HepG2 (cell line): ENCODE results near the gene DCTN2. TPM values are rescaled to one million over a fixed set of nuclear protein-coding genes. Genes with fewer than 3 reads are reported as not detected.

Source experiments
- ATAC-seq: fragments of 200-7000 bp; cut with Tn5 transposase; 3 replicates; pipeline ENCODE4 v1.9.1; 2020; ENCODE audit warnings: mild to moderate bottlenecking, moderate library complexity
- BruUV-seq: library from RNA; stranded (reverse); fragments of 400-500 nt; replicated peaks from 2 replicates; lab custom pipeline; 2021; lab: Mats Ljungman, UMichigan
- CTCF ChIA-PET: fragments of 300-600 bp; formaldehyde crosslinking; extraction: SDS; loops from one replicate; lab custom pipeline; 2021; ENCODE audit warnings: low total read pairs, inconsistent platforms, low intra/inter-chr PET ratio; lab: Yijun Ruan, JAX
- POLR2A ChIA-PET: fragments of 350-600 bp; sonication (Branson Sonifier 250); formaldehyde crosslinking; loops from one replicate; lab custom pipeline; 2020; ENCODE audit warnings: antibody characterized with exemption, inconsistent platforms; lab: Yijun Ruan, JAX
- DNase-seq: peaks from one replicate; pipeline ENCODE4 v3.0.0-alpha.2; 2015; ENCODE audit warnings: low spot score
- FAIRE-seq: peaks from 3 replicates; lab custom pipeline; 2011; peaks lifted over from hg19 to GRCh38; lab: Jason Lieb, UNC
- H2AFZ ChIP-seq: one replicate; pipeline ENCODE4 v1.6.1; 2011; ENCODE audit warnings: low read length, inconsistent platforms
- H3K27ac ChIP-seq: fragments of 300-600 bp; 3 replicates; pipeline ENCODE4 v1.8.0; 2011; ENCODE audit warnings: mixed run types, mild to moderate bottlenecking, mixed read lengths, low read length, inconsistent platforms; ENCODE audit not compliant: insufficient read depth; ENCODE audit errors: extremely low read length
- H3K27me3 ChIP-seq, 2 experiments: fragments of 200-600 bp in 1 of 2; 2 replicates in 1 of 2; 3 replicates in 1 of 2; pipeline versions ENCODE4 v1.6.0 to v1.8.0; 2011; ENCODE audit warnings: low read length in 2 of 2, mild to moderate bottlenecking in 2 of 2, moderate library complexity in 2 of 2, inconsistent platforms in 1 of 2; ENCODE audit not compliant: insufficient read depth in 2 of 2, control insufficient read depth in 1 of 2
- H3K36me3 ChIP-seq, 2 experiments: fragments of 200-600 bp in 1 of 2; replicated peaks in 1 of 2; 2 replicates in 1 of 2; 3 replicates in 1 of 2; pipeline versions ENCODE4 v1.5.1 to v1.8.0; 2011; ENCODE audit warnings: low read length in 2 of 2, inconsistent platforms in 1 of 2; ENCODE audit not compliant: insufficient read depth in 2 of 2, control insufficient read depth in 1 of 2
- H3K4me1 ChIP-seq: 2 replicates; pipeline ENCODE4 v1.5.1; 2012; ENCODE audit warnings: low read length, inconsistent platforms; ENCODE audit not compliant: insufficient read depth
- H3K4me2 ChIP-seq: 2 replicates; pipeline ENCODE4 v1.6.0; 2011; ENCODE audit warnings: low read depth, low read length, inconsistent platforms
- H3K4me3 ChIP-seq, 3 experiments: fragments of 200-600 bp in 1 of 3; sonication (generic), shearing (Covaris generic) in 1 of 3; replicated peaks in 1 of 3; 2 replicates each; pipeline ENCODE4 v1.5.1; 2011 to 2016; ENCODE audit warnings: low read length in 3 of 3, inconsistent platforms in 2 of 3, low read depth in 2 of 3, mild to moderate bottlenecking in 2 of 3, control low read depth in 1 of 3, mixed read lengths in 1 of 3; ENCODE audit not compliant: insufficient read depth in 1 of 3
- H3K79me2 ChIP-seq: one replicate; pipeline ENCODE4 v1.6.1; 2011; ENCODE audit warnings: low read length, inconsistent platforms; ENCODE audit not compliant: insufficient read depth
- H3K9ac ChIP-seq: 2 replicates; pipeline ENCODE4 v1.6.0; 2011; ENCODE audit warnings: mild to moderate bottlenecking, low read depth, low read length, inconsistent platforms; ENCODE audit not compliant: insufficient read depth
- H3K9me3 ChIP-seq: 2 replicates; pipeline ENCODE4 v1.5.1; 2012; ENCODE audit warnings: mild to moderate bottlenecking, low read length
- H4K20me1 ChIP-seq: 2 replicates; pipeline ENCODE4 v1.6.0; 2011; ENCODE audit warnings: inconsistent platforms, mild to moderate bottlenecking, low read length, moderate library complexity; ENCODE audit not compliant: insufficient read depth
- EP300 ChIP-seq, 3 experiments: sonication (generic) in 1 of 3; formaldehyde crosslinking in 1 of 3; IDR thresholded peaks; 2 replicates each; pipeline versions ENCODE4 v1.5.1 to v1.6.1; 2011 to 2020; ENCODE audit warnings: low read depth in 2 of 3, low read length in 2 of 3, borderline replicate concordance in 1 of 3, improper control_type of control experiment in 1 of 3, mild to moderate bottlenecking in 1 of 3, missing genetic modification reagents in 1 of 3, moderate library complexity in 1 of 3
- FOXA3 ChIP-seq: IDR thresholded peaks from 2 replicates; pipeline ENCODE4 v1.6.1; 2016; ENCODE audit warnings: missing genetic modification reagents, missing compliant biosample characterization
- GRHL1 ChIP-seq: sonication (generic); formaldehyde crosslinking; conservative IDR thresholded peaks from 2 replicates; pipeline ENCODE4 v1.8.0; 2022; ENCODE audit warnings: missing genetic modification reagents
- IKZF1 ChIP-seq: fragments of 450-650 bp; IDR thresholded peaks from 2 replicates; pipeline ENCODE4 v1.7.1; 2016
- JARID2 ChIP-seq: sonication (generic); formaldehyde crosslinking; IDR thresholded peaks from 2 replicates; pipeline ENCODE4 v1.8.1; 2023; ENCODE audit warnings: missing genetic modification reagents, inconsistent platforms; ENCODE audit not compliant: insufficient replicate concordance
- KDM3A ChIP-seq: IDR thresholded peaks from 2 replicates; pipeline ENCODE4 v1.6.1; 2018; ENCODE audit warnings: low read depth, missing compliant biosample characterization
- LRRFIP1 ChIP-seq: sonication (generic); formaldehyde crosslinking; conservative IDR thresholded peaks from 2 replicates; pipeline ENCODE4 v1.4.0; 2020; ENCODE audit warnings: missing genetic modification reagents
- NFE2 ChIP-seq: sonication (generic); formaldehyde crosslinking; IDR thresholded peaks from 2 replicates; pipeline ENCODE4 v1.4.0; 2020; ENCODE audit warnings: missing genetic modification reagents
- NFIB ChIP-seq: sonication (generic); formaldehyde crosslinking; IDR thresholded peaks from 2 replicates; pipeline ENCODE4 v1.9.0; 2021; ENCODE audit warnings: missing genetic modification reagents, mild to moderate bottlenecking, borderline replicate concordance
- PAXIP1 ChIP-seq: sonication (generic); formaldehyde crosslinking; conservative IDR thresholded peaks from 2 replicates; pipeline ENCODE4 v1.4.0; 2020; ENCODE audit warnings: mild to moderate bottlenecking, missing genetic modification reagents, moderate library complexity
- POLR2G ChIP-seq: fragments of 200-400 bp; formaldehyde crosslinking; IDR thresholded peaks from 2 replicates; pipeline ENCODE4 v1.6.1; 2018; ENCODE audit warnings: mild to moderate bottlenecking, low read depth, low read length, moderate library complexity
- SMAD9 ChIP-seq: sonication (generic); formaldehyde crosslinking; IDR thresholded peaks from 2 replicates; pipeline ENCODE4 v1.5.1; 2020; ENCODE audit warnings: mild to moderate bottlenecking, missing genetic modification reagents
- ZNF3 ChIP-seq: IDR thresholded peaks from 2 replicates; pipeline ENCODE4 v1.7.0; 2017; ENCODE audit warnings: inconsistent platforms
- ZNF350 ChIP-seq: sonication (generic); formaldehyde crosslinking; IDR thresholded peaks from 2 replicates; pipeline ENCODE4 v1.4.0; 2020; ENCODE audit warnings: mild to moderate bottlenecking, low read depth, missing genetic modification reagents, borderline replicate concordance
- ZSCAN29 ChIP-seq: sonication (generic); formaldehyde crosslinking; conservative IDR thresholded peaks from 2 replicates; pipeline ENCODE4 v1.4.0; 2020; ENCODE audit warnings: mild to moderate bottlenecking, missing genetic modification reagents
- WGBS: methylation state at CpG from one replicate; pipeline ENCODE4 v1.1.6; 2017; ENCODE audit warnings: low lambda C conversion rate; 5-methylcytosine and 5-hydroxymethylcytosine counted together
- in situ Hi-C: cut with HindIII; loops from 2 replicates; pipeline ENCODE4 v1.10.0; 2017; ENCODE audit warnings: low pct_unique_long_range_greater_than_20kb; ENCODE audit not compliant: extremely low pct_ligation_motif_present
- intact Hi-C: fragments of 100-400 bp; cut with micrococcal nuclease; formaldehyde crosslinking; loops from one replicate; pipeline ENCODE4 v1.10.0; 2022; ENCODE audit not compliant: unreplicated experiment
- polyA plus RNA-seq, 8 experiments: library from polyadenylated mRNA; depleted of rRNA in 3 of 8; stranded (reverse) in 7 of 8; unstranded in 1 of 8; fragments of >200 nt; fragmentation: Illumina TruSeq in 4 of 8; extraction: Trizol in 4 of 8; gene quantifications; 2 replicates each; pipeline versions ENCODE4 v1.2.1 to v1.2.3, GENCODE V29; 2011 to 2016; ENCODE audit warnings: low read depth in 4 of 8, missing spikeins in 1 of 8, mixed read lengths in 1 of 8; ENCODE audit not compliant: insufficient read depth in 1 of 8
- total RNA-seq, 5 experiments: library from RNA; depleted of rRNA; stranded (reverse); fragments of >200 nt; fragmentation: Illumina TruSeq; extraction: Trizol; gene quantifications; 2 replicates each; pipeline ENCODE4 v1.2.3, GENCODE V29; 2016; ENCODE audit warnings: low read depth in 1 of 5

DCTN2 gene
- total and polyA plus RNA-seq, 2 of the 13 experiments (the other 11 are each of a cell fraction or from before 2014, with no cell fraction given): 72.0 to 77.4 TPM

DNA sequence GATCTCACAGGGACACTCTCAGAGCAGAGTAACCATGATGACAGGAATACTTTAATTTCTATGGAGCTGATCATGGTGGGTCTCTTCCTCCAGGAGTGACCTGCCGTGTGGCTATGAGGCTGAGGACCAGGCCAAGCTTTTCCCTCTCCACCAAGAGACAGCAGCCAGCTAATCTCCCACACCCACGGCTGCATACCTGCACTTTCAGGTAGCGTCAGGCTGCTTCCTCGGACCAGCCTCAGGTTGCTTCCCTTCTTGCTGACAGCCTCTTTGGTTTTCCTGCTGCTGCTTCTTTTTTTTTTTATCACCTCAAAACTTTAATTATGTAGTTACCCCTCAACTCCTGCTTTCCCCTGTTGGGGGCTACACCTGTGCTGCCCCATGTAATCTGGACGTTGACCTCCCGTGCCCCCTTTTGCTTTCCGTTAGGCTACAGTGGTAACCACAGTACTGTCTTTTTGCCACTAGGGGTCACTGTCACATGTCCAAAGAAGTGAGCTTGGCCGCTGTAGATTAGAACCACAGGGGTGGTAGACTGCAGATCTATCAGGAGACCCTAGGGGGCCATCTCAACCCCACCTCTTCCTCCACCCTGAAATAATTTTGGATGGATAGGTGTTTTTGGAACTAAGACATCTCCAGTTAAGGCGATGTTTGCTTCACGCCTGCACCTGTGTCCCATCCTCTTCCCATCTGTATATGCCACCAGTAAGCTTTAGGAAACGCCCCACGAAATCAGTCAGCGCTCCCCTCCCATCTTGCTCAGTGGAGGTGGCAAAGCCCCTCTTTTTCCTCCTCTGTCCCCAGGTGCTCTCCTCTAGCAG, 36.2 kb upstream of the DCTN2 start:
- Histone ChIP-seq H3K9me3 (no peaks in the 10 kb centered on the region), H3K36me3 (peaks cover 3 to 25% of the 10 kb centered on the region in 2 experiments), H4K20me1 (no peaks in the 10 kb centered on the region), H3K4me1 (peaks cover 43% of the 10 kb centered on the region), H3K9ac (no peak overlapping the region), H2AFZ (no peak overlapping the region), H3K4me3 (no peak overlapping the region), H3K27ac (no peak overlapping the region), H3K27me3 (no peaks in the 10 kb centered on the region), H3K79me2 (peaks cover 2% of the 10 kb centered on the region), H3K4me2 (no peak overlapping the region)
- FAIRE-seq (peak; percentile 94), DNase-seq (peak; percentile 86), ATAC-seq (peak; percentile 76)
- 58% methylated on average over 13 of the region's 13 CpGs for WGBS
- intact Hi-C loops: loop anchor here (1.0 to 5.0 kb wide), 3 partner anchors 38 to 154 kb away; partner anchors contain the start of genes AGAP2 and B4GALNT1
- in situ Hi-C loops: loop anchor here (5.0 kb wide), 1 partner anchor 39 kb away; no protein-coding TSS in a partner anchor
- CTCF ChIA-PET: interaction anchor here (1.0 to 3.8 kb wide), 6 partner anchors 33 to 110 kb away, joined by 3 to 53 read pairs (median 5); partner anchors contain the start of genes B4GALNT1, KIF5A and OS9
- POLR2A ChIA-PET: interaction anchor here (0.9 to 2.6 kb wide), 8 partner anchors 28 to 110 kb away, joined by 3 to 8 read pairs (median 4); partner anchors contain the start of genes ARHGEF25, B4GALNT1, DDIT3 and OS9
- no TSS peak for BruUV-seq
- TF ChIP-seq KDM3A (CRISPR knock-in tag) (no peak), IKZF1 (no peak), JARID2 (CRISPR knock-in tag) (no peak), LRRFIP1 (CRISPR knock-in tag) (no peak), POLR2G (peak; percentile 8; the same call in 1 of the 2 replicates), FOXA3 (CRISPR knock-in tag) (0 out of 2 replicates have a peak, but pooled peaks have one; percentile 10), EP300 (IDR thresholded peaks at IDR 0.05; ENCODE audit: low read depth in 2 of 2, low read length in 2 of 2) (no peak), EP300 (CRISPR knock-in tag; IDR thresholded peaks at IDR 0.05; ENCODE audit: borderline replicate concordance) (no peak), ZSCAN29 (CRISPR knock-in tag) (no peak), PAXIP1 (CRISPR knock-in tag) (peak; percentile 38; the same call in 1 of the 2 replicates), NFIB (no peak), ZNF3 (no peak), NFE2 (CRISPR knock-in tag) (no peak), GRHL1 (no peak), ZNF350 (CRISPR knock-in tag) (no peak; the same call in 1 of the 2 replicates), SMAD9 (CRISPR knock-in tag) (no peak)
